ENCODE results near the gene KLHL29. TPM values are rescaled to one million over a fixed set of nuclear protein-coding genes. Genes with fewer than 3 reads are reported as not detected.

Gene KLHL29
- polyA plus RNA-seq, 1 of the 3 experiments (the other 2 are of a cell fraction), result 4.6 TPM

DNA sequence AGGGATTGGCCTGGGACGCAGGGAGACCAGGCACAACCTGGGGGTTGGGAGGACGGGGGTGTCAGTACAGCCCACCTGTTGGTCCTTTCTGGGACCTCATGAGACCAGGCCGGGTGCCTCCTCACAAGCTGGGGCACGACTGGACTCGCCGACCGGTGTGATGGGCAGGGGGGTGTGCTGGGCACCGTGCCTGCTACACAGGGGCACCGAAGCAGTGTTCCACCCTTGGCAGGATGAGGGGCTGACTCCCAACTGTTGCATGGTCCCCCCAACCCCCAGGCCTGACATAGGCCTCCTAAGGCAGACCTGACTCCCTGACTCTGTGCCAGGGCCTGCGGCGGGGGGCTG, 285.2 kb downstream of the KLHL29 start:
- CTCF ChIA-PET, result interaction anchor here (0.5 to 2.4 kb wide), 4 partner anchors 34 to 208 kb away, joined by 3 to 6 read pairs (median 4); no protein-coding TSS in a partner anchor
- H3K79me2 ChIP-seq (ENCODE audit: insufficient read depth), result no peaks in the 10 kb centered on the region
- no peaks in the 10 kb centered on the region for H4K20me1 ChIP-seq (ENCODE audit: insufficient read depth)
- H2AFZ ChIP-seq (ENCODE audit: low read depth), result no peak overlapping the region
- DNase-seq, result peak; percentile 52
- H3K36me3 ChIP-seq (replicated peaks in 1 of 2; ENCODE audit: control insufficient read depth in 1 of 2, insufficient read depth in 2 of 2, low read length in 1 of 2), result no peaks in the 10 kb centered on the region
- no peaks in the 10 kb centered on the region for H3F3A ChIP-seq (replicated peaks; ENCODE audit: insufficient read depth)
- H3K27ac ChIP-seq (ENCODE audit: low read depth in 2 of 2, low read length in 1 of 2), result peak overlapping the region in 1 of 2 experiments; percentile 96; a peak in 2 of 4 replicates
- POLR2A ChIA-PET, result interaction anchor here (1.2 kb wide), 1 partner anchor 33 kb away, joined by 4 read pairs; no protein-coding TSS in a partner anchor
- no peak overlapping the region for H3K4me2 ChIP-seq
- no peak overlapping the region for H3K9ac ChIP-seq
- no peak overlapping the region for H3K4me3 ChIP-seq (ENCODE audit: low read depth in 2 of 2, low read length in 1 of 2)
- 85% methylated on average over 8 of the region's 11 CpGs for WGBS (ENCODE audit: low lambda C conversion rate)
- H3K27me3 ChIP-seq (ENCODE audit: insufficient read depth), result no peaks in the 10 kb centered on the region
- TF ChIP-seq POLR2AphosphoS5 (IDR thresholded peaks at IDR 0.05; ENCODE audit: low read depth, low read length) (no peak), RFX5 (IDR thresholded peaks at IDR 0.05; ENCODE audit: low read length) (no peak), EP300 (IDR thresholded peaks at IDR 0.05; ENCODE audit: borderline replicate concordance in 1 of 2, low read depth in 1 of 2, low read length in 1 of 2) (no peak), FOXJ3 (CRISPR knock-in tag; IDR thresholded peaks at IDR 0.05) (no peak), ELF1 (IDR thresholded peaks at IDR 0.05) (no peak), FOSL2 (IDR thresholded peaks at IDR 0.05; ENCODE audit: borderline replicate concordance, low read depth) (no peak), TCF12 (IDR thresholded peaks at IDR 0.05) (no peak), RCOR1 (IDR thresholded peaks at IDR 0.05; ENCODE audit: low read length) (no peak), MEF2A (IDR thresholded peaks at IDR 0.05; ENCODE audit: borderline replicate concordance, low read depth) (no peak), RAD21 (IDR thresholded peaks at IDR 0.05; ENCODE audit: low read length) (no peak)
- TF ChIP-seq, protein P1, sequence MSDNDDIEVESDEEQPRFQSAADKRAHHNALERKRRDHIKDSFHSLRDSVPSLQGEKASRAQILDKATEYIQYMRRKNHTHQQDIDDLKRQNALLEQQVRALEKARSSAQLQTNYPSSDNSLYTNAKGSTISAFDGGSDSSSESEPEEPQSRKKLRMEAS (IDR thresholded peaks at IDR 0.05; ENCODE audit: low read depth), result no peak
- TF ChIP-seq, protein P2, sequence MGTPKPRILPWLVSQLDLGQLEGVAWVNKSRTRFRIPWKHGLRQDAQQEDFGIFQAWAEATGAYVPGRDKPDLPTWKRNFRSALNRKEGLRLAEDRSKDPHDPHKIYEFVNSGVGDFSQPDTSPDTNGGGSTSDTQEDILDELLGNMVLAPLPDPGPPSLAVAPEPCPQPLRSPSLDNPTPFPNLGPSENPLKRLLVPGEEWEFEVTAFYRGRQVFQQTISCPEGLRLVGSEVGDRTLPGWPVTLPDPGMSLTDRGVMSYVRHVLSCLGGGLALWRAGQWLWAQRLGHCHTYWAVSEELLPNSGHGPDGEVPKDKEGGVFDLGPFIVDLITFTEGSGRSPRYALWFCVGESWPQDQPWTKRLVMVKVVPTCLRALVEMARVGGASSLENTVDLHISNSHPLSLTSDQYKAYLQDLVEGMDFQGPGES (IDR thresholded peaks at IDR 0.05; ENCODE audit: low read depth, low read length), result no peak
- H3K9me2 ChIP-seq, result no peaks in the 10 kb centered on the region
- peaks cover 7 to 68% of the 10 kb centered on the region in 2 experiments; a peak in 1 of 4 replicates for H3K4me1 ChIP-seq (ENCODE audit: control insufficient read depth in 1 of 2, insufficient read depth in 2 of 2, low read depth in 1 of 2, low read length in 1 of 2)
- no peaks in the 10 kb centered on the region for H3K9me3 ChIP-seq

DNA sequence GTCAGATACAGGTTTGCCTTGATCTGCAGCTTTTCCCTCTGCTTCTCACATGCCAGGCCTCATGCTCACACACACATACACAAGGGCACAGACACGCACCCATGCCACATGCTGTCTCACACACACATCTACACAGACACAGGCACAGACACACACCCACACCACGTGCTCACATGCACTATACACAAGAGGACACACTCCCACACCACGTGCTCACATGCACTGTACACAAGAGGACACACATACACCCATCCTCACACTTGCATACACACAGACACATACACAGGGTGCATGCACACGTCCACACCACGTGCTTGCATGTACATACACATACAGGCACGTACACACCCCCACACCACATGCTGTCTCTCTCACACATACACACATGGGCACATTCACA, 288.1 kb downstream of the KLHL29 start:
- POLR2A ChIA-PET, result no interaction called here
- Histone ChIP-seq H3K9ac (no peak overlapping the region), H3K79me2 (ENCODE audit: insufficient read depth) (no peaks in the 10 kb centered on the region), H3K27me3 (ENCODE audit: insufficient read depth) (no peaks in the 10 kb centered on the region), H3K9me2 (no peaks in the 10 kb centered on the region), H3K36me3 (replicated peaks in 1 of 2; ENCODE audit: control insufficient read depth in 1 of 2, insufficient read depth in 2 of 2, low read length in 1 of 2) (no peaks in the 10 kb centered on the region), H3F3A (replicated peaks; ENCODE audit: insufficient read depth) (no peaks in the 10 kb centered on the region), H3K4me3 (ENCODE audit: low read depth in 2 of 2, low read length in 1 of 2) (no peak overlapping the region), H3K4me1 (ENCODE audit: control insufficient read depth in 1 of 2, insufficient read depth in 2 of 2, low read depth in 1 of 2, low read length in 1 of 2) (peaks cover 7 to 48% of the 10 kb centered on the region in 2 experiments; a peak in 1 of 4 replicates), H3K9me3 (no peaks in the 10 kb centered on the region), H3K27ac (ENCODE audit: low read depth in 2 of 2, low read length in 1 of 2) (no peak overlapping the region), H3K4me2 (no peak overlapping the region), H4K20me1 (ENCODE audit: insufficient read depth) (no peaks in the 10 kb centered on the region), H2AFZ (ENCODE audit: low read depth) (no peak overlapping the region)
- 64% methylated on average over 6 of the region's 6 CpGs for WGBS (ENCODE audit: low lambda C conversion rate)
- TF ChIP-seq EP300 (IDR thresholded peaks at IDR 0.05; ENCODE audit: borderline replicate concordance in 1 of 2, low read depth in 1 of 2, low read length in 1 of 2), result no peak
- CTCF ChIA-PET, result interaction anchor here (0.8 to 1.3 kb wide), 2 partner anchors 36 to 37 kb away, joined by 3 read pairs; no protein-coding TSS in a partner anchor
- no peak for DNase-seq

Data from SK-N-SH (cell line).